Measurements from ENCODE around the gene IL36B.

The IL36B gene

GRCh38 chr2:113036763-113037162 is 15.9 kb downstream of the IL36B start:
- no peak for TF ChIP-seq CTCF (IDR thresholded peaks at IDR 0.05)
- H3K4me3 ChIP-seq = no peak overlapping the region
- no peak overlapping the region for H3K27ac ChIP-seq
- no peak for DNase-seq (ENCODE audit: low spot score)

DNA sequence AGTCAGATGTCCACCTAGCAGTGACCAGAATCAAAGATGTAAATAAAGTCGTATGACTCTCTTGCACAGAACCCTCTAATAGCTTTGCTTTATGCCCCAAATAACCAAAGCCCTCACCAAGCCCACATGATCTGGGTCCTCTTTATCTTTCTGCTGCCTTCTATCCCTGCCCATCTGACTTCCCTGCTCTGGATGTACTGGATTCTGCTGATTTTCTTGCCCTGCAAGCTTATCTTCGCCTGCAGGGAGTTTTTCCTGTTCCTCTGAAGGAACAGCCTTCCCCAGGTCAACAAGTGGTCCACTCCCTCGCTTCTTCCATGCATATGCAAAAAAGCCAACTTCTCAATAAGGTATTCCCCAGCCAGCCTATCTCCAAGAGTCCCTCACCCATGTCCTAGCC is 18.7 kb downstream of the IL36B start:
- no peak for TF ChIP-seq CTCF (IDR thresholded peaks at IDR 0.05)
- no peak for DNase-seq (ENCODE audit: low spot score)
- no peak overlapping the region for H3K4me3 ChIP-seq
- H3K27ac ChIP-seq = no peak overlapping the region

GRCh38 chr2:113032737-113033136 is 19.9 kb downstream of the IL36B start:
- TF ChIP-seq CTCF (IDR thresholded peaks at IDR 0.05) = no peak
- H3K4me3 ChIP-seq = no peak overlapping the region
- DNase-seq (ENCODE audit: low spot score) = no peak
- H3K27ac ChIP-seq = no peak overlapping the region

DNA sequence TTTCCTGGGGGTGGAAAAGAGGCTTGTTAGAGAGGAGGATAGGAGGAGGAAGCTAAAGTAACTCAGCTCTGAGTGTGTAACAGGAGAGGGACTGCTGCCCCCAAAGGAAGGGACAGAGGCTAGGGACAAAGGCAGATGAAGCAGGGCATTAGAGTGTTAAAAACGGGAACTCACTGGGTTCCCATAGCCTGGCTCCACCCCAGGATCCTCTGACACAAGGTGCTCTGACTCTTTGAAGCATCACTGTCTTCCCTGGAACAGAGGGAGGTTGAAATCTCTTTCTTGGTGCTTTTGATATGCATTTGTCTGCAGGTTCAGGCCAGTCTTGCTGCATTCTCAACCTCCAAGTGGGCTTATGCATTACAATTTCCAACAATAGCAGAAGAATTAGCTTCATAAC is 24.6 kb downstream of the IL36B start:
- DNase-seq (ENCODE audit: low spot score) = no peak
- no peak for TF ChIP-seq CTCF (IDR thresholded peaks at IDR 0.05)
- H3K4me3 ChIP-seq = no peak overlapping the region
- H3K27ac ChIP-seq = no peak overlapping the region

DNA sequence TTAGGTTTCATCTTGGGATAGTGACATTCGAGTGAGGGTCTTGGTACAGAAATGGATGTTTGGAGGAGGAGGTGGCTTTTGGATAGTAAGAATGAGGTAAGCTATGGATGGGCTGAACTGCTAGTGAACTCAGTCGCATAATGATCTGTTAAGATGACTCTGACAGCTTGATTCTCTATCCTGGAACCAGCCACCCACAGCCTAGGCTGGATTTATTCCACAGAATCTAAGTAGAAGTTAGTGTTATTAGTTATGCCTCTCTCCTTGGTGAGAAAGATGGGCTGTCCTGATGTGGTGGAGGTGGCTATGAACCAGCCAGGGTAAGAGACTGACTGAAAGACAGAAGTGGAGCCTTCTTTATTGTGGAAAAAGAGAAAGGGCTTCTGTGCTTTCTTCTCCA is 25.0 kb downstream of the IL36B start:
- H3K4me3 ChIP-seq = no peak overlapping the region
- DNase-seq (ENCODE audit: low spot score) = no peak
- H3K27ac ChIP-seq = no peak overlapping the region
- no peak for TF ChIP-seq CTCF (IDR thresholded peaks at IDR 0.05)

DNA sequence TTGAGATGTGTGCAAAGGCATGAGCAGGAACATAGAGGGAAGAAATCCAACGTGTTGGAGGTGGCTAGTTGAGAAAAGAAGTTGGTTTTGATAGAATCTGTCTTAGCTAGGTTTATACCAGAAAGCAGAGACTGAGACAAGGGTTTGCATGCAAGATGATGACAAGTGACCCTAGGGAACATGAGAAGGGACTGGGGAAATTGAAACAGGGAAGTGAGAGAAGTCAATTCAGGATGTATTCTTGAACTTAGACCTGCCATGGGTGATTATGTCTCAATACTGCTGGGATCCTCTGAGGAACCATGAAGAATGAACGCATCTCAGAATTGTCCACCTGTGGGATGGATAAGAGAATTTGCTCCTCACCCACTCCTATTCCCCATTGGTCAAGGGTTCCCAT is 26.9 kb downstream of the IL36B start:
- H3K4me3 ChIP-seq = no peak overlapping the region
- TF ChIP-seq CTCF (IDR thresholded peaks at IDR 0.05) = no peak
- DNase-seq (ENCODE audit: low spot score) = no peak
- no peak overlapping the region for H3K27ac ChIP-seq

- no peak overlapping the region for H3K27ac ChIP-seq
- TF ChIP-seq CTCF (IDR thresholded peaks at IDR 0.05) = no peak
- DNase-seq (ENCODE audit: low spot score) = no peak
Observed at GRCh38 chr2:113024764-113025163, 27.9 kb downstream of the IL36B start.

More at GRCh38 chr2:113024764-113025163, 27.9 kb downstream of the IL36B start:
- no peak overlapping the region for H3K4me3 ChIP-seq

Data from coronary artery (tissue), 2 donors.